Measurements from ENCODE around the gene XCL1. TPM values are rescaled to one million over a fixed set of nuclear protein-coding genes. Genes with fewer than 3 reads are reported as not detected.

The XCL1 gene
- total and polyA plus RNA-seq, 2 experiments from 2014 or later = 0.24 TPM; not detected in 1

- no peak for TF ChIP-seq REST (IDR thresholded peaks at IDR 0.05; ENCODE audit: unreplicated experiment)
- no peak for TF ChIP-seq POLR2AphosphoS5 (IDR thresholded peaks at IDR 0.05; ENCODE audit: low read depth)
- TF ChIP-seq ETS1 (IDR thresholded peaks at IDR 0.05) = no peak
- TF ChIP-seq CTCF (conservative IDR thresholded peaks at IDR 0.05; ENCODE audit: low read depth in 2 of 2) = no peak
- TF ChIP-seq ZNF331 (CRISPR knock-in tag; IDR thresholded peaks at IDR 0.05; ENCODE audit: low read depth) = no peak
- no peak for TF ChIP-seq JUNB (IDR thresholded peaks at IDR 0.05; ENCODE audit: unreplicated experiment)
- TF ChIP-seq EZH2phosphoT487 (IDR thresholded peaks at IDR 0.05; ENCODE audit: unreplicated experiment) = no peak
- no peak for TF ChIP-seq NANOG (IDR thresholded peaks at IDR 0.05; ENCODE audit: borderline replicate concordance)
Observed at GRCh38 chr1:168589167-168589566, 12.8 kb downstream of the XCL1 start (continued).

GRCh38 chr1:168591066-168591465, 14.7 kb downstream of the XCL1 start:
- no peaks in the 10 kb centered on the region for H3K27me3 Mint-ChIP-seq (ENCODE audit: insufficient read depth, low read depth, poor library complexity)
- H3K36me3 ChIP-seq (ENCODE audit: insufficient read depth) = no peaks in the 10 kb centered on the region
- H4K20me1 ChIP-seq (replicated peaks; ENCODE audit: insufficient read depth) = no peaks in the 10 kb centered on the region
- DNase-seq (ENCODE audit: low spot score) = no peak
- no peaks in the 10 kb centered on the region for H3K4me1 ChIP-seq (ENCODE audit: insufficient read depth)
- no peak overlapping the region for H3K4me2 ChIP-seq
- no peak overlapping the region for H3K27ac Mint-ChIP-seq
- no peaks in the 10 kb centered on the region for H3K36me3 Mint-ChIP-seq (ENCODE audit: low read depth)
- H3K4me3 ChIP-seq = no peak overlapping the region
- H3K27ac ChIP-seq (ENCODE audit: low read depth) = no peak overlapping the region
- no peaks in the 10 kb centered on the region; the same call in 1 of the 3 replicates for H3K9me3 Mint-ChIP-seq
- H3F3A ChIP-seq (replicated peaks; ENCODE audit: low read depth) = no peaks in the 10 kb centered on the region
- no peak overlapping the region for H3K4me3 Mint-ChIP-seq
- no peaks in the 10 kb centered on the region for H3K4me1 Mint-ChIP-seq
- no peak for ATAC-seq
- no peaks in the 10 kb centered on the region for H3K27me3 ChIP-seq (ENCODE audit: insufficient read depth)
- H2AFZ ChIP-seq = no peak overlapping the region
- H3K79me2 ChIP-seq (replicated peaks; ENCODE audit: insufficient read depth) = no peaks in the 10 kb centered on the region
- H3K9me2 ChIP-seq (ENCODE audit: insufficient read depth) = peaks cover 5% of the 10 kb centered on the region; the same call in 1 of the 2 replicates
- TF ChIP-seq POLR2AphosphoS5 (IDR thresholded peaks at IDR 0.05; ENCODE audit: low read depth) (no peak), ZNF331 (CRISPR knock-in tag; IDR thresholded peaks at IDR 0.05; ENCODE audit: low read depth) (no peak), ZNF114 (CRISPR knock-in tag; IDR thresholded peaks at IDR 0.05) (no peak), EZH2 (IDR thresholded peaks at IDR 0.05; ENCODE audit: low read depth, unreplicated experiment) (no peak), ZNF462 (CRISPR knock-in tag; IDR thresholded peaks at IDR 0.05) (no peak)

Data from GM23338 (cell line).